ENCODE results near the gene CPM. TPM values are rescaled to one million over a fixed set of nuclear protein-coding genes. Genes with fewer than 3 reads are reported as not detected.
"Not testable (repeated sequence)": the region's sequence is repeated elsewhere in the genome, so short reads cannot be mapped to it uniquely, and the experiment has no call there.

The CPM gene
- polyA plus RNA-seq, 1 donor: 10.5 TPM

- no peaks in the 10 kb centered on the region for H3K9me3 ChIP-seq (ENCODE audit: control insufficient read depth, low read depth, low read length)
- H3K27ac ChIP-seq (ENCODE audit: low read length): no peak overlapping the region
- no peak for DNase-seq
- peaks cover 39% of the 10 kb centered on the region for H3K36me3 ChIP-seq (ENCODE audit: control insufficient read depth, insufficient read depth, low read length)
- 100% methylated on average over 1 of the region's 2 CpGs for WGBS (ENCODE audit: insufficient coverage, low lambda C conversion rate)
- no peak overlapping the region for H3K4me3 ChIP-seq (ENCODE audit: low read length)
- no peaks in the 10 kb centered on the region for H3K27me3 ChIP-seq (ENCODE audit: control insufficient read depth, insufficient read depth, low read length)
- no peaks in the 10 kb centered on the region for H3K4me1 ChIP-seq (ENCODE audit: control insufficient read depth, insufficient read depth, low read length)
Observed at GRCh38 chr12:68842784-68843567, 90.0 kb downstream of the CPM start.

DNA sequence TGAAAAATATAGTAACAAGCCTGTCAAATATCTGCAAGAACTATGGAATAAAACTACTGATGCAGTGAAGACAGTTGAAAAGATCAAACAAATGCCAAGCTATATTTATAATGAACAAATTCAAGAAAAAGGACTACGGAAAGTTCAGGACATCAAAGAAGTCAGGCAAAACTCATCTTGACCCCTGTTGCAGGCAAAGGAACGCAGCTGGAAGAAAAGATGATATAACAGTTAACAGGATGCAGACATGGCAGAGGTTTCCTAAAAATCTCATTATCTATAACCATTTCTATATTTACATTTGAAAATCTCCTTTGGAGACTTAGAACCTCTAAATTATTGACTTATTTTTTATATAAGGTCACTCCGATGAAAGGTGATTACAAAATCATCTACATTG is 90.8 kb downstream of the CPM start:
- Histone ChIP-seq H3K9me3 (ENCODE audit: control insufficient read depth, low read depth, low read length) (no peaks in the 10 kb centered on the region), H3K27ac (ENCODE audit: low read length) (no peak overlapping the region), H3K4me1 (ENCODE audit: control insufficient read depth, insufficient read depth, low read length) (no peaks in the 10 kb centered on the region), H3K4me3 (ENCODE audit: low read length) (no peak overlapping the region), H3K27me3 (ENCODE audit: control insufficient read depth, insufficient read depth, low read length) (no peaks in the 10 kb centered on the region), H3K36me3 (ENCODE audit: control insufficient read depth, insufficient read depth, low read length) (peaks cover 44% of the 10 kb centered on the region)
- WGBS (ENCODE audit: insufficient coverage, low lambda C conversion rate): 100% methylated on average over 1 of the region's 3 CpGs
- no peak for DNase-seq

- no peaks in the 10 kb centered on the region for H3K9me3 ChIP-seq (ENCODE audit: control insufficient read depth, low read depth, low read length)
- no peak overlapping the region for H3K4me3 ChIP-seq (ENCODE audit: low read length)
- no peak for DNase-seq
- no peaks in the 10 kb centered on the region for H3K27me3 ChIP-seq (ENCODE audit: control insufficient read depth, insufficient read depth, low read length)
- H3K4me1 ChIP-seq (ENCODE audit: control insufficient read depth, insufficient read depth, low read length): no peaks in the 10 kb centered on the region
- H3K27ac ChIP-seq (ENCODE audit: low read length): no peak overlapping the region
- H3K36me3 ChIP-seq (ENCODE audit: control insufficient read depth, insufficient read depth, low read length): peaks cover 48% of the 10 kb centered on the region
- no CpG with 5 or more reads among the region's 2 CpGs for WGBS (ENCODE audit: insufficient coverage, low lambda C conversion rate)
Observed at GRCh38 chr12:68841717-68842116, 91.3 kb downstream of the CPM start.

DNA sequence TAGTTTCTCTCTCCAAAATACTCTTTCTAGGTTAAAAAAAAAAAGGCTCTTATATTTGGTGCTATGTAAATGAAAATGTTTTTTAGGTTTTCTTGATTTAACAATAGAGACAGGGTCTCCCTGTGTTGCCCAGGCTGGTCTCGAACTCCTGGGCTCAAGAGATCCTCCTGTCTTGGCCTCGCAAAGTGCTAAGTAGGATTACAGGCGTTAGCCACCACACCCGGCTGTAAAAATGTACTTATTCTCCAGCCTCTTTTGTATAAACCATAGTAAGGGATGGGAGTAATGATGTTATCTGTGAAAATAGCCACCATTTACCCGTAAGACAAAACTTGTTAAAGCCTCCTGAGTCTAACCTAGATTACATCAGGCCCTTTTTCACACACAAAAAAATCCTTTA is 91.8 kb downstream of the CPM start:
- not testable (repeated sequence) for H3K4me3 ChIP-seq (ENCODE audit: low read length); DNase-seq; H3K27me3 ChIP-seq (ENCODE audit: control insufficient read depth, insufficient read depth, low read length); H3K4me1 ChIP-seq (ENCODE audit: control insufficient read depth, insufficient read depth, low read length); H3K27ac ChIP-seq (ENCODE audit: low read length); H3K9me3 ChIP-seq (ENCODE audit: control insufficient read depth, low read depth, low read length)
- peaks cover 51% of the 10 kb centered on the region for H3K36me3 ChIP-seq (ENCODE audit: control insufficient read depth, insufficient read depth, low read length)
- no CpG with 5 or more reads among the region's 5 CpGs for WGBS (ENCODE audit: insufficient coverage, low lambda C conversion rate)

DNA sequence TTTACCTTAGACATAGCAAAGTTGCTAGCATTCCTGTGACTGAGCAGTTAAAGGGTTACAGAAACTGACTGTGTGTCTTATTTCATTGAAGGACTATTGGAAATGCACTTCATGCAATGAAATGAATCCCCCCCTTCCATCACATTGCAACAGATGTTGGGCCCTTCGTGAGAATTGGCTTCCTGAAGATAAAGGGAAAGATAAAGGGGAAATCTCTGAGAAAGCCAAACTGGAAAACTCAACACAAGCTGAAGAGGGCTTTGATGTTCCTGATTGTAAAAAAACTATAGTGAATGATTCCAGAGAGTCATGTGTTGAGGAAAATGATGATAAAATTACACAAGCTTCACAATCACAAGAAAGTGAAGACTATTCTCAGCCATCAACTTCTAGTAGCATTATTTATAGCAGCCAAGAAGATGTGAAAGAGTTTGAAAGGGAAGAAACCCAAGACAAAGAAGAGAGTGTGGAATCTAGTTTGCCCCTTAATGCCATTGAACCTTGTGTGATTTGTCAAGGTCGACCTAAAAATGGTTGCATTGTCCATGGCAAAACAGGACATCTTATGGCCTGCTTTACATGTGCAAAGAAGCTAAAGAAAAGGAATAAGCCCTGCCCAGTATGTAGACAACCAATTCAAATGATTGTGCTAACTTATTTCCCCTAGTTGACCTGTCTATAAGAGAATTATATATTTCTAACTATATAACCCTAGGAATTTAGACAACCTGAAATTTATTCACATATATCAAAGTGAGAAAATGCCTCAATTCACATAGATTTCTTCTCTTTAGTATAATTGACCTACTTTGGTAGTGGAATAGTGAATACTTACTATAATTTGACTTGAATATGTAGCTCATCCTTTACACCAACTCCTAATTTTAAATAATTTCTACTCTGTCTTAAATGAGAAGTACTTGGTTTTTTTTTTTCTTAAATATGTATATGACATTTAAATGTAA is 93.5 kb downstream of the CPM start:
- Histone ChIP-seq H3K36me3 (ENCODE audit: control insufficient read depth, insufficient read depth, low read length) (peaks cover 57% of the 10 kb centered on the region), H3K27ac (ENCODE audit: low read length) (no peak overlapping the region), H3K4me3 (ENCODE audit: low read length) (no peak overlapping the region), H3K27me3 (ENCODE audit: control insufficient read depth, insufficient read depth, low read length) (no peaks in the 10 kb centered on the region), H3K9me3 (ENCODE audit: control insufficient read depth, low read depth, low read length) (no peaks in the 10 kb centered on the region), H3K4me1 (ENCODE audit: control insufficient read depth, insufficient read depth, low read length) (no peaks in the 10 kb centered on the region)
- WGBS (ENCODE audit: insufficient coverage, low lambda C conversion rate): no CpG with 5 or more reads among the region's 2 CpGs
- DNase-seq: no peak

DNA sequence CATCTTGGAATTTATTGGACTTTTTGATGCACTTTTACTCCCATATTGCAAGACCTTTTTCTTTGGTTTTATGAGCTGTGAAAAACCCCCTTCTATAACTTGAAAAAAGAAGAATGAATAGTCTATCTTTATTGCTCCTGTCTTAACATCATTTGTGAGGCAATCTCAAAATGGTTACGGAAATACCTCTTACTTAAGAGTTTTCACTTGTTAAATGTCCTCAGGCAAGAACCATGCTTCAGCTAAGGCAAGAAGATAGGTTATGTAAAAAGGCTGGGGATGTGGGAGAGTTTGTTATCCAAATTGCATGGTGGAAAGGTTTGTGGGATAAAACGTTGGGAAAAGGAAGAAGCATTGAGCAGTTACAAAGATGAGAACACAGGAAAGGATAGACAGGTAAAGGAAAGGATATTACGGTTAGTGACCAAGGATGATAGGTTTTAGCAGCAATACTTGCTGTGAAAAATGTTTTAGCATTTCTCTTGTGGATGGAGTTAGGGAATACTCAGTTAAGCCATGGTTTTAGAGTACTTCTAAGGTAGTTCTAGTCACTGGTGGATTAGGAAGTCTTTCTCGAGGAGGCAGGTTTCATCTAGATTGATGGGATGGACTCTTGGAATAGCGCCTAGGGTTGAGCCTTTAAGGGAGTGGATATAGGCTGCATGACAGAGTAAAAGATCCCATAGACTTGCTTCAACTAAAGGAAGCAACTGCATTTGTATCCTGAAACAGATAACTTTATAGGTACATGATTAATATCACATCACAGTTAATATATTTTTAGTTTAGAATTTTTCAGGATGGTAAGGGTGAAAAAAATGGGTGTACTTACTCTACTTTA is 94.7 kb downstream of the CPM start:
- no peak for DNase-seq
- Histone ChIP-seq H3K27me3 (ENCODE audit: control insufficient read depth, insufficient read depth, low read length) (no peaks in the 10 kb centered on the region), H3K4me3 (ENCODE audit: low read length) (no peak overlapping the region), H3K27ac (ENCODE audit: low read length) (no peak overlapping the region), H3K36me3 (ENCODE audit: control insufficient read depth, insufficient read depth, low read length) (peaks cover 63% of the 10 kb centered on the region), H3K4me1 (ENCODE audit: control insufficient read depth, insufficient read depth, low read length) (no peaks in the 10 kb centered on the region), H3K9me3 (ENCODE audit: control insufficient read depth, low read depth, low read length) (no peaks in the 10 kb centered on the region)
- 96% methylated on average over 3 of the region's 5 CpGs for WGBS (ENCODE audit: insufficient coverage, low lambda C conversion rate)

DNA sequence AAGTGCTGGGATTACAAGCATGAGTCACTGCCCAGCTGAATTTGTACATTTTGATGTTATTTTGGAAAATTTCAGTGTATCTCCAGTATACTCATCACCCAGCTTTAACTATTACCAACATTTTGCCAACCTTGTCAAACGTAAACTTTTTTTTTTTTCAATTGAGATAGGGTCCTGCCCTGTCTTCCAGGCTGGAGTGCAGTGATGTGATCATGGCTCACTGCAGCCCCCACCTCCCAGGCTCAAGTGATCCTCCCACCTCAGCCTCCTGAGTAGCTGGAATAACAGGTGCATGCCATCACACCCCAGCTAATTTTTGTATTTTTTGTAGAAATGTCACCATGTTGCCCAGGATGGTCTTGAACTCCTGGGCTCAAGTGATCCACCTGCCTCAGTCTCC is 95.8 kb downstream of the CPM start:
- no peak overlapping the region for H3K27ac ChIP-seq (ENCODE audit: low read length)

DNA sequence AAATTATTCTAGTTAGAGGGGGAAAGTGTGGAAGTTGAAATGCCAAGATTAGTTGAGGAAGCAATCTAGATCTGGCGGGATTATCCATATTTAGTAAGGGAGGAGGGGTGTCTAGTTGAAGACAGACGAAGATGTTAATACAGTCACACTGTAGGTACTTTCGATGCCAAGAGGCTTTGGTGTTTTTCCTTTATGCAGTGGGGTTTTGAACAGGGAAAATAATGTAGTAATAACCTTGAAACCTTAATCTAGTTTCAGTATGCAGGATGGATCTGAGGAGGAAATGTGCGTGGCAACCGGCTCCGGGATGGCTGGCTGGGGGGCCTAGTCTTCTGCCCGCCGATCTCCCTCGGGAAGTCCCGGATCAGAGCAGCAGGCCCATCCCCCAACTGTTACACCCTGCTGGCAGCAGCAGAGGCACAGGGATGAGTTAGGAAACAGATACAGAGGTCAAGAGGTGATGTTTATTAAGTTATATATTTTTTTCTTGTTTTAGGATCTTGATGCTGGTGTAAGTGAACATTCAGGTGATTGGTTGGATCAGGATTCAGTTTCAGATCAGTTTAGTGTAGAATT is 97.5 kb downstream of the CPM start:
- WGBS (ENCODE audit: insufficient coverage, low lambda C conversion rate): no CpG with 5 or more reads among the region's 10 CpGs
- peaks cover 67% of the 10 kb centered on the region for H3K36me3 ChIP-seq (ENCODE audit: control insufficient read depth, insufficient read depth, low read length)

More for the DNA sequence above, 95.8 kb downstream of the CPM start:
- Histone ChIP-seq H3K9me3 (ENCODE audit: control insufficient read depth, low read depth, low read length) (no peaks in the 10 kb centered on the region), H3K4me1 (ENCODE audit: control insufficient read depth, insufficient read depth, low read length) (no peaks in the 10 kb centered on the region), H3K27me3 (ENCODE audit: control insufficient read depth, insufficient read depth, low read length) (no peaks in the 10 kb centered on the region), H3K36me3 (ENCODE audit: control insufficient read depth, insufficient read depth, low read length) (peaks cover 68% of the 10 kb centered on the region), H3K4me3 (ENCODE audit: low read length) (no peak overlapping the region)
- 100% methylated on average over 1 of the region's 1 CpG for WGBS (ENCODE audit: insufficient coverage, low lambda C conversion rate)
- DNase-seq: no peak

DNA sequence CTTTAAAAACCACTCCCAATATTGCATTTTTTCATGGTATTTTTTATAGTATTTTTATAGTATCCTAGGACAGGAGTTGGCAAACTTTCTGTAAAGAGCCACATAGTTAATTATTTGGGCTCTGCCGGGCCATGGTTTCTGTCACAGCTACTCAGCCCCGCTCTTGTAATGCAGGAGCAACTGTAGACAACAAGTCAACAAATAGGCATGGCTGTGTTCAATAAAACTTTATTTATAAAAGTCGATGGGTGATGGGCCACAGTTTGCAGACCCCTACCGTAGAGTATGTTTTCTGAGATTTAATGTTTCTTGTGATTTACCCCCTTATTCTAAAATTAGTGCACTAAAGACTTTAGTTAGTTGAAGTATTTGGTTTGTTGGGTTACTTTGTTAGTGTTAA is 99.5 kb downstream of the CPM start:
- peaks cover 62% of the 10 kb centered on the region for H3K36me3 ChIP-seq (ENCODE audit: control insufficient read depth, insufficient read depth, low read length)
- H3K4me3 ChIP-seq (ENCODE audit: low read length): no peak overlapping the region
- WGBS (ENCODE audit: insufficient coverage, low lambda C conversion rate): no CpG with 5 or more reads among the region's 4 CpGs

More for the DNA sequence above, 97.5 kb downstream of the CPM start:
- Histone ChIP-seq H3K4me1 (ENCODE audit: control insufficient read depth, insufficient read depth, low read length) (no peaks in the 10 kb centered on the region), H3K9me3 (ENCODE audit: control insufficient read depth, low read depth, low read length) (no peaks in the 10 kb centered on the region), H3K27ac (ENCODE audit: low read length) (no peak overlapping the region), H3K27me3 (ENCODE audit: control insufficient read depth, insufficient read depth, low read length) (no peaks in the 10 kb centered on the region), H3K4me3 (ENCODE audit: low read length) (no peak overlapping the region)
- no peak for DNase-seq

GRCh38 chr12:68832504-68832867 is 100.5 kb downstream of the CPM start:
- DNase-seq: no peak
- Histone ChIP-seq H3K4me1 (ENCODE audit: control insufficient read depth, insufficient read depth, low read length) (no peaks in the 10 kb centered on the region), H3K9me3 (ENCODE audit: control insufficient read depth, low read depth, low read length) (no peaks in the 10 kb centered on the region), H3K27ac (ENCODE audit: low read length) (no peak overlapping the region), H3K4me3 (ENCODE audit: low read length) (no peak overlapping the region), H3K27me3 (ENCODE audit: control insufficient read depth, insufficient read depth, low read length) (no peaks in the 10 kb centered on the region), H3K36me3 (ENCODE audit: control insufficient read depth, insufficient read depth, low read length) (peaks cover 61% of the 10 kb centered on the region)
- no CpG with 5 or more reads among the region's 4 CpGs for WGBS (ENCODE audit: insufficient coverage, low lambda C conversion rate)

More for the DNA sequence above, 99.5 kb downstream of the CPM start:
- H3K27ac ChIP-seq (ENCODE audit: low read length): no peak overlapping the region
- H3K27me3 ChIP-seq (ENCODE audit: control insufficient read depth, insufficient read depth, low read length): no peaks in the 10 kb centered on the region
- no peaks in the 10 kb centered on the region for H3K9me3 ChIP-seq (ENCODE audit: control insufficient read depth, low read depth, low read length)
- H3K4me1 ChIP-seq (ENCODE audit: control insufficient read depth, insufficient read depth, low read length): no peaks in the 10 kb centered on the region
- no peak for DNase-seq
